Neural crest cell (in vitro differentiated cells): ENCODE measurements around the gene LCAT. TPM values are rescaled to one million over a fixed set of nuclear protein-coding genes. Genes with fewer than 3 reads are reported as not detected.
"Not testable (repeated sequence)": the region's sequence is repeated elsewhere in the genome, so short reads cannot be mapped to it uniquely, and the experiment has no call there.

Source experiments
- DNase-seq: peaks from one replicate; pipeline ENCODE4 v3.0.0; 2021; ENCODE audit warnings: low read depth, mixed read lengths, low spot score
- H3K27ac Mint-ChIP-seq: one replicate; pipeline ENCODE4 v1.8.0; 2021; ENCODE audit warnings: mild to moderate bottlenecking, mixed read lengths; ENCODE audit not compliant: unreplicated experiment
- H3K27me3 Mint-ChIP-seq: 2 replicates; pipeline ENCODE4 v1.8.0; 2021; ENCODE audit warnings: low read depth, mild to moderate bottlenecking, mixed read lengths
- H3K36me3 Mint-ChIP-seq: 2 replicates; pipeline ENCODE4 v1.8.0; 2021; ENCODE audit warnings: low read depth, mild to moderate bottlenecking, mixed read lengths
- H3K4me1 Mint-ChIP-seq: 2 replicates; pipeline ENCODE4 v1.8.0; 2021; ENCODE audit warnings: mixed read lengths
- H3K4me3 Mint-ChIP-seq: one replicate; pipeline ENCODE4 v1.8.0; 2021; ENCODE audit warnings: mild to moderate bottlenecking, mixed read lengths
- H3K9me3 Mint-ChIP-seq: 2 replicates; pipeline ENCODE4 v1.8.0; 2021; ENCODE audit warnings: mixed read lengths
- total RNA-seq: library from RNA; stranded (reverse); gene quantifications from 2 replicates; pipeline ENCODE4 v1.2.1, GENCODE V29; 2021
- TF ChIP-seq, protein P1 (sequence below): fragments of 200-600 bp; sonication (generic); conservative IDR thresholded peaks from 2 replicates; pipeline ENCODE4 v1.5.0; 2021; ENCODE audit warnings: antibody characterized with exemption, mild to moderate bottlenecking

Gene LCAT
- total RNA-seq, 1 donor from 2014 or later, result 16.6 TPM

DNA sequence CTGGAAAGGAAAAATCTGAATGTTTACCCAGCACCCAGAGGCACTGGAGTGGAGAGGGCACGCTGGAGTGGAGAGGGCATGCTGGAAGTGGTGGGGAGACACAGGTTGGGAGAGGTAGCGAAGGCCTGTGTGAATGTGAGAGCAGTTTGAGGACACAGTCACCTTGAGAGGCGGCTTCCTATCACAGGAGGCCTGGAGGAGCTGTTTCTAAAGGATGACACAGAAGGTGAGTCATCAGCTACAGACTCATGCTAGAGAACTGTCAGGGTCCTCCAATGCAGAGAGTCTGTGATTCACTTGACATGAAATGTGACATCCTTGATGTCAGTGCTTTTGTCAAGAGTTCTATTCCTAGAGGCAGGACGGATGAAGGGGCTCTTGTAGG is 26.1 kb downstream of the LCAT start:
- Mint-ChIP-seq H3K27ac (no peak overlapping the region), H3K4me3 (no peak overlapping the region), H3K27me3 (no peaks in the 10 kb centered on the region), H3K4me1 (no peaks in the 10 kb centered on the region), H3K9me3 (no peaks in the 10 kb centered on the region), H3K36me3 (no peaks in the 10 kb centered on the region)
- TF ChIP-seq, protein P1, sequence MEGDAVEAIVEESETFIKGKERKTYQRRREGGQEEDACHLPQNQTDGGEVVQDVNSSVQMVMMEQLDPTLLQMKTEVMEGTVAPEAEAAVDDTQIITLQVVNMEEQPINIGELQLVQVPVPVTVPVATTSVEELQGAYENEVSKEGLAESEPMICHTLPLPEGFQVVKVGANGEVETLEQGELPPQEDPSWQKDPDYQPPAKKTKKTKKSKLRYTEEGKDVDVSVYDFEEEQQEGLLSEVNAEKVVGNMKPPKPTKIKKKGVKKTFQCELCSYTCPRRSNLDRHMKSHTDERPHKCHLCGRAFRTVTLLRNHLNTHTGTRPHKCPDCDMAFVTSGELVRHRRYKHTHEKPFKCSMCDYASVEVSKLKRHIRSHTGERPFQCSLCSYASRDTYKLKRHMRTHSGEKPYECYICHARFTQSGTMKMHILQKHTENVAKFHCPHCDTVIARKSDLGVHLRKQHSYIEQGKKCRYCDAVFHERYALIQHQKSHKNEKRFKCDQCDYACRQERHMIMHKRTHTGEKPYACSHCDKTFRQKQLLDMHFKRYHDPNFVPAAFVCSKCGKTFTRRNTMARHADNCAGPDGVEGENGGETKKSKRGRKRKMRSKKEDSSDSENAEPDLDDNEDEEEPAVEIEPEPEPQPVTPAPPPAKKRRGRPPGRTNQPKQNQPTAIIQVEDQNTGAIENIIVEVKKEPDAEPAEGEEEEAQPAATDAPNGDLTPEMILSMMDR, result no peak
- DNase-seq, result no peak

DNA sequence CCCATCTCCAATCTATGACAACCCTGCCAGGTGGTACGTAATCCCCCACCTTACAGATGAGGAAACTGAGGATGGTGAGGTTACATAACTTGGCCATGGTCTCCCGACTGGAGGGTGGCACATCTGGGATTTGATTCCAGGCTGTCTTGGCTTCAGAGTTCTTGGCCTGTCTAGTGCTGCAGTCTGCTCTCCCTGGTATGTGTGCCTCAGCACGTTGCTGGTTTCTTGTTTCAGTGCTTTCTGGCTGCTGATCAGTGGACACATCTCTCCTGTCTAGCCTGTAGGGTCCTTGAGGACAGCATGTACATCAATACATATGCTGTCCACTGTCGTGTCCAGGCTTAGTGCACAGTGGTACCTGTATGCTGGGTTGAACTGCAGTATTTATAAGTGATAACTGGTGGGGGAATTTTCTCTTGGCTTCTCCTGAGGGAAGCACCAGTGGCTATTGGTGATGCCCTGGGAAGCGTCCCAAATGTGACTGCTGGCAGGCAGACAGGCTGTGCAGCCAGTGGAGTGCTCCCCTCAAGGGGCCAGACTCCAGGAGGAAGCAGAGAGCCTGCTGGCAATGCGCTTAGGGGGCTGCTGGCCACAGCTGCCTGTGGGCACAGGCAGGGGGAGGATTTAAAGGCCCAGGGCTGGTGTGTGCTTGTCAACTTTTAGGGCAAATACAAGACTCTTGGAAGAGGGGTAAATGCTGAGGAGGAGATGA is 26.6 kb downstream of the LCAT start:
- Mint-ChIP-seq H3K27me3 (no peaks in the 10 kb centered on the region), H3K4me1 (no peaks in the 10 kb centered on the region), H3K9me3 (no peaks in the 10 kb centered on the region), H3K4me3 (no peak overlapping the region), H3K36me3 (no peaks in the 10 kb centered on the region), H3K27ac (no peak overlapping the region)
- TF ChIP-seq, protein P1, result no peak
- DNase-seq, result no peak

DNA sequence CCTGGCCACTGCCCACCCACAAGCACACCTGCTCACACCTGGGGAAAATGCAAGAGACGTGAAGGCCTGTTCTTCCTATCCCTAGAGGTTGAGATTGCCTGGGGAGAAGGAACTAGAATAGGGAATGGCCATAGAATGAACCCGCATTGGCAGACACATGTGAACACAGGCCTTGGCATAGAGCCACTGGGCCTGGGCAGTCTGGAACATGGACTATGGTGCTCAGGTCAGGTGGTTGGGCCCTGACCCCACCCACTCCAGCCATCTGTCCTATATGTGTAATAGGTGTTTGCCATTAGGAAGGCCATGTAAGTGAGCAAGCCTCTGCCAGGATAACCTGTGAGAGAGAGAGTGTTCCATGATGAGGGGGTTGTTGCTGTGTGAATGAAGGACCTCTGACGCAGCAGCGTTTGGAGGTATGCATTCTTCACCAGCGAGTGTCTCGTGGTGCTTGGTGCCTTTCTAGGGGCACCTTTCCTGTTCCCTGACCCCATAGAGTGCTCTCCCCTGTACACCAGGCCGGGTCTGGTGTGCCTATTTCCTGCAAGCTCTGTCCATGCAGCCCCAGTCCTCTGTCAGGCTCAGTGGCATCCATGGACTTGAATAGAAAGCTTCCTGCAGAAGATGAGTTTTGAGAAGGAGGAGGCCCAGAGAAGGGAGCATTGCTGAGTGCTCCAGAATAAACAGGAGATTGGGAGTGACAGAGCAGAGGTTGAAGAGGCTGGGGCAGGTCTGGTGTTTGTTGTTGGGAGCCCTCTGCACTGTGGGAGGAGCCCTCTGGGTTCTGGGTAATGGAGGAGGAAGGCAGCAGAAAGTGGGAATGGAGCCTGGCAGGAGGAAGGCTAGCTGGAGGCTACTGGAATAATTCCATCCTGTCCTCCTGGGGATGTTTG is 27.8 kb downstream of the LCAT start:
- H3K4me3 Mint-ChIP-seq, result no peak overlapping the region
- no peaks in the 10 kb centered on the region for H3K36me3 Mint-ChIP-seq
- H3K27me3 Mint-ChIP-seq, result no peaks in the 10 kb centered on the region
- TF ChIP-seq, protein P1, result no peak
- no peaks in the 10 kb centered on the region for H3K9me3 Mint-ChIP-seq
- H3K4me1 Mint-ChIP-seq, result no peaks in the 10 kb centered on the region
- no peak overlapping the region for H3K27ac Mint-ChIP-seq
- DNase-seq, result no peak

DNA sequence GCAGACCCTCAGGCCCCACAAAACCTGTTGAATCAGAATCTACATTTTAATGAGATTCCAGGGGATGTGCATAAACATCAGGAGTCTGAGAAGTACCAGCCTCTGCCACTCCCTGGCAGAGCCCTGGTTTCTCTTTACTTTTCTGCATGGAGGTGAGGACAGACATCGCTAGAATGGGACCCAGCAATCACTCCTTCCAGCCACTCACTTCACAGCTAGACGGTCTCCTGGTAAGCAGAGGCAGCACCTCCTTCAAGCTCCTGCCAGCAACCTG is 28.5 kb downstream of the LCAT start:
- not testable (repeated sequence) for H3K36me3 Mint-ChIP-seq, H3K27me3 Mint-ChIP-seq, H3K9me3 Mint-ChIP-seq, H3K4me3 Mint-ChIP-seq, DNase-seq, H3K27ac Mint-ChIP-seq, H3K4me1 Mint-ChIP-seq

DNA sequence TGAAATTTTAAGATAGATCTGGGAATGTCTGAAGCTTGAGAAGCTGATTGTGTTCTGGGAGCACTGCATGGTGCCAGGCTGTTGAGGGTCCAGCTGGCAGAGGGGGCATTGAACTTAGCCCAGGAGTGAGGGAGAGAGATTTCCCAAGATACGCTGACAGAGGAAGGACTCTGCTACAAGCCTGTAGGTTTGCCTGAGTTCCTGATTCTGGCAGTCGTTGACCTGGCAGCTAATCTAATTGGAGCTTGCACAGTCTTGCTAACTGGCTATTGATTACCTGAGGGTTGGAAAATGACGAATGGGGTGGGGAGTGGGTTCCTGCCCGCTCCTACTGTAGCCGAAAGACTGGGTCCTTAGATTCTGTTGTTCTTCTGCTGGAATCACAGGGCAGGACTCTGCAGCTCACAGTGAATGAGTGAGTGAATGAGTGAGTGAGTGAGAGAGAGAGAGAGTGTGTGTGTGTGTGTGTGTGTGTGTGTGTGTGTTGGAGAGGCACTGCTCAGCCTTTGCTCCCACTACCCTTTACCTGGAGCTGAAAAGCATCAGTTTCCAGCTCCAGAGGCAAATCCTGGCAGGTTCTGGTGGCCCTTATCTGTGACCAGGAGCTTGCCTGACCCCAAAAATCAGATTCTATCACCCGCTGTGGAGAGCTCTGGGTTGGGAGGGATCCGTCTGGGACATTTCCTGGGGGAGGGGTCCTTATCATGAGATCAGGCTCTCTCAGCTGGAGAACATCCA is 29.0 kb downstream of the LCAT start:
- Mint-ChIP-seq H3K27me3 (no peaks in the 10 kb centered on the region), H3K4me3 (no peak overlapping the region), H3K9me3 (no peaks in the 10 kb centered on the region), H3K27ac (no peak overlapping the region), H3K36me3 (no peaks in the 10 kb centered on the region), H3K4me1 (no peaks in the 10 kb centered on the region)
- no peak for DNase-seq
- TF ChIP-seq, protein P1, result no peak

DNA sequence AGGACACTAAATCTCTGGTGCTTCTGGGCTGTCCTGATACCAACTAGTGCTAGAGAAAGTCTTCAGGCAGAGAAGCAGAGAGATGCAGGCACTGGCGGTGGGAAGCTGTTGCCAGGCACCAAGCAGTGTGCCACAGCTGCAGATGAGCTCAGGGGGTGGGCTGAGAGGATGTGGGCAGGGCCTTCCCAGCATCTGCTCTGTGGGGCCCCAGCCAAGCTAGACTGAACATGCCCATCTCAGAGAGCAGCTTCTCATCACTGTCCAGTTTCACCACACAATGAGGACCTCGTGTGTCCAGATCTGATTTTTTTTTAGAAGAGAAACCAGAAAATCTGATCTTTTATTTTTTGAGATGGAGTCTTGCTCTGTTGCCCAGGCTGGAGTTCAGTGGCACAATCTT is 33.8 kb downstream of the LCAT start:
- no peaks in the 10 kb centered on the region for H3K4me1 Mint-ChIP-seq
- H3K36me3 Mint-ChIP-seq, result peaks cover 4% of the 10 kb centered on the region
- TF ChIP-seq, protein P1, result no peak
- no peaks in the 10 kb centered on the region for H3K9me3 Mint-ChIP-seq
- no peak for DNase-seq
- H3K4me3 Mint-ChIP-seq, result no peak overlapping the region
- H3K27ac Mint-ChIP-seq, result peak overlapping the region; percentile 90
- H3K27me3 Mint-ChIP-seq, result no peaks in the 10 kb centered on the region
